GM12892 (cell line): ENCODE data around the gene RPS17.
"Not testable (repeated sequence)": the region's sequence is repeated elsewhere in the genome, so short reads cannot be mapped to it uniquely, and the experiment has no call there.

Experiments used
- POLR2A ChIP-seq: IDR thresholded peaks from 2 replicates; pipeline ENCODE4 v1.6.1; 2011; ENCODE audit warnings: low read depth, low read length, control low read depth
- TAF1 ChIP-seq: IDR thresholded peaks from 2 replicates; pipeline ENCODE4 v1.6.1; 2011; ENCODE audit warnings: low read depth, mild to moderate bottlenecking, control low read depth, low read length, borderline replicate concordance

- not testable (repeated sequence) for TF ChIP-seq POLR2A, TAF1
Measured at GRCh38 chr15:82488250-82488649, 52.0 kb downstream of the RPS17 start.
